Measurements from ENCODE around the gene RPS19.
"Not testable (repeated sequence)": the region's sequence is repeated elsewhere in the genome, so short reads cannot be mapped to it uniquely, and the experiment has no call there.

DNA sequence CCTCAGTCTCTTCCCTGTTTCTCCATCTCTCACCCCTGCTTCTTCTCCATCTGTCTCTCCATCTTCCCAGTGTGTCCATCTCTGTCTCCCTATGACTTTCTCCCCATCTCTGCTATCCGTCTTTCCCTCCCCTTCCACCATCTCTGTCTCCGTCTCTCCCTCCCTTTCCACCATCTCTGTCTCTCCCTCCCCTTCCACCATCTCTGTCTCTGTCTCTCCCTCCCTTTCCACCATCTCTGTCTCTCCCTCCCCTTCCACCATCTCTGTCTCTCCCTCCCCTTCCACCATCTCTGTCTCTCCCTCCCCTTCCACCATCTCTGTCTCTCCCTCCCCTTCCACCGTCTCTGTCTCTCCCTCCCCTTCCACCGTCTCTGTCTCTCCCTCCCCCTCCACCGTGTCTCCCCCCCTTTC lies 54.4 kb downstream of the RPS19 start:
- not testable (repeated sequence) for TF ChIP-seq CTCF (IDR thresholded peaks at IDR 0.05; ENCODE audit: low read length); EZH2phosphoT487 (IDR thresholded peaks at IDR 0.05; ENCODE audit: low read length); EZH2 (optimal IDR thresholded peaks at IDR 0.05; ENCODE audit: low read depth, low read length)

Measured in MM.1S (cell line).